Sigmoid colon (tissue), 7 donors: ENCODE data around the gene TAOK3. TPM values are rescaled to one million over a fixed set of nuclear protein-coding genes. Genes with fewer than 3 reads are reported as not detected.

Source experiments
- DNase-seq: peaks from one replicate; pipeline ENCODE4 v3.0.0-alpha.2; 2019
- H3K27ac ChIP-seq, 4 donors: fragments of 200-600 bp; sonication (generic); one replicate each; pipeline ENCODE4 v1.5.1; 2016 to 2019; ENCODE audit warnings: mild to moderate bottlenecking in 1 of 4
- H3K27me3 ChIP-seq, 3 donors: fragments of 200-600 bp; sonication (generic); one replicate each; pipeline ENCODE4 v1.5.1; 2019; ENCODE audit warnings: mild to moderate bottlenecking in 1 of 3
- H3K36me3 ChIP-seq, 4 donors: fragments of 200-600 bp; sonication (generic); one replicate each; pipeline ENCODE4 v1.5.1; 2016 to 2019
- H3K4me1 ChIP-seq, 4 donors: fragments of 200-600 bp; sonication (generic); one replicate each; pipeline ENCODE4 v1.5.1; 2017 to 2019
- H3K4me3 ChIP-seq, 4 donors: fragments of 200-600 bp; sonication (generic); one replicate each; pipeline ENCODE4 v1.5.1; 2017 to 2019; ENCODE audit warnings: mild to moderate bottlenecking in 2 of 4, moderate library complexity in 1 of 4
- H3K9me3 ChIP-seq, 4 donors: fragments of 200-600 bp in 3 of 4; sonication (generic) in 3 of 4; one replicate each; pipeline versions ENCODE4 v1.5.1 to v1.6.1; 2013 to 2019
- CTCF ChIP-seq, 4 experiments: fragments of 450-650 bp in 3 of 4; fragments of 200-600 bp in 1 of 4; IDR thresholded peaks; one replicate each; pipeline ENCODE4 v1.5.1; 2016 to 2019; ENCODE audit warnings: antibody characterized with exemption in 4 of 4, mild to moderate bottlenecking in 3 of 4, moderate library complexity in 2 of 4
- EP300 ChIP-seq, 4 donors: sonication (generic); formaldehyde crosslinking; IDR thresholded peaks; one replicate each; pipeline ENCODE4 v1.6.1; 2017; ENCODE audit warnings: antibody characterized with exemption in 4 of 4
- POLR2A ChIP-seq, 2 donors: fragments of 450-650 bp; IDR thresholded peaks; one replicate each; pipeline ENCODE4 v1.6.1; 2016; ENCODE audit warnings: antibody characterized with exemption in 2 of 2, mild to moderate bottlenecking in 2 of 2, moderate library complexity in 2 of 2
- POLR2AphosphoS5 ChIP-seq, 4 donors: sonication (generic); formaldehyde crosslinking; IDR thresholded peaks; one replicate each; pipeline ENCODE4 v1.6.1; 2017; ENCODE audit warnings: antibody characterized with exemption in 4 of 4
- WGBS, 2 donors: extraction: QIAGEN DNeasy Blood & Tissue Kit; methylation state at CpG; one replicate each; pipeline ENCODE4 v1.1.7; 2013; 5-methylcytosine and 5-hydroxymethylcytosine counted together
- intact Hi-C: fragments of 100-400 bp; cut with DNase I; formaldehyde crosslinking; loops from one replicate; pipeline ENCODE4 v1.15.1; 2023
- polyA plus RNA-seq, 3 donors: library from polyadenylated mRNA; stranded (reverse); fragments of 200-250 nt; gene quantifications; one replicate each; pipeline ENCODE4 v1.2.3, GENCODE V29; 2013
- total RNA-seq, 4 donors: library from RNA; depleted of rRNA; stranded (reverse); fragments of >200 nt; gene quantifications; one replicate each; pipeline ENCODE4 v1.1.0, GENCODE V29; 2016
- donor health status: healthy with polysubstance abuse.
- donor health status: Bipolar disorder and iron deficiency.
- donor health status: healthy.

TAOK3 gene
- total and polyA plus RNA-seq, 7 donors, result 18.9 to 66.2 (median 29.4) TPM

- H3K27ac ChIP-seq, result peak overlapping the region in 2 of 4 donors; percentile 28 to 39
- H3K4me1 ChIP-seq, result no peaks in the 10 kb centered on the region
- 63 to 80% methylated on average over 8 of the region's 8 CpGs for WGBS, 2 donors
- H3K9me3 ChIP-seq, result no peaks in the 10 kb centered on the region
- no peak for DNase-seq
- intact Hi-C loops, result no loop called here
- no peak for TF ChIP-seq EP300 (IDR thresholded peaks at IDR 0.05)
- TF ChIP-seq POLR2A (IDR thresholded peaks at IDR 0.05), result no peak
- no peak for TF ChIP-seq CTCF (IDR thresholded peaks at IDR 0.05)
- no peak for TF ChIP-seq POLR2AphosphoS5 (IDR thresholded peaks at IDR 0.05)
- no peaks in the 10 kb centered on the region for H3K36me3 ChIP-seq
- H3K27me3 ChIP-seq, result no peaks in the 10 kb centered on the region
- peak overlapping the region in 1 of 4 donors; percentile 23 for H3K4me3 ChIP-seq
Measured at GRCh38 chr12:118307069-118307954, 65.4 kb downstream of the TAOK3 start.

GRCh38 chr12:118304093-118304492 is 68.6 kb downstream of the TAOK3 start:
- TF ChIP-seq POLR2AphosphoS5 (IDR thresholded peaks at IDR 0.05) (no peak), POLR2A (IDR thresholded peaks at IDR 0.05) (no peak), CTCF (IDR thresholded peaks at IDR 0.05) (no peak), EP300 (IDR thresholded peaks at IDR 0.05) (no peak)
- Histone ChIP-seq H3K36me3 (no peaks in the 10 kb centered on the region), H3K4me3 (no peak overlapping the region), H3K27me3 (no peaks in the 10 kb centered on the region), H3K27ac (no peak overlapping the region), H3K9me3 (no peaks in the 10 kb centered on the region), H3K4me1 (no peaks in the 10 kb centered on the region)
- WGBS, 2 donors, result 45 to 62% methylated on average over 4 of the region's 4 CpGs
- intact Hi-C loops, result no loop called here
- no peak for DNase-seq

GRCh38 chr12:118302053-118302452 is 70.7 kb downstream of the TAOK3 start:
- Histone ChIP-seq H3K4me3 (no peak overlapping the region), H3K4me1 (no peaks in the 10 kb centered on the region), H3K9me3 (no peaks in the 10 kb centered on the region), H3K27me3 (no peaks in the 10 kb centered on the region), H3K27ac (no peak overlapping the region), H3K36me3 (no peaks in the 10 kb centered on the region)
- no peak for DNase-seq
- intact Hi-C loops, result no loop called here
- TF ChIP-seq POLR2AphosphoS5 (IDR thresholded peaks at IDR 0.05) (no peak), EP300 (IDR thresholded peaks at IDR 0.05) (no peak)

- Histone ChIP-seq H3K4me3 (no peak overlapping the region), H3K27me3 (no peaks in the 10 kb centered on the region), H3K9me3 (no peaks in the 10 kb centered on the region), H3K4me1 (no peaks in the 10 kb centered on the region), H3K27ac (no peak overlapping the region), H3K36me3 (no peaks in the 10 kb centered on the region)
- no peak for DNase-seq
- intact Hi-C loops, result no loop called here
- 51 to 64% methylated on average over 5 of the region's 5 CpGs for WGBS, 2 donors
- TF ChIP-seq EP300 (IDR thresholded peaks at IDR 0.05) (no peak), POLR2A (IDR thresholded peaks at IDR 0.05) (no peak), CTCF (IDR thresholded peaks at IDR 0.05) (no peak), POLR2AphosphoS5 (IDR thresholded peaks at IDR 0.05) (no peak)
Measured at GRCh38 chr12:118299791-118300460, 72.8 kb downstream of the TAOK3 start.

GRCh38 chr12:118297284-118297683 is 75.4 kb downstream of the TAOK3 start:
- Histone ChIP-seq H3K27me3 (no peaks in the 10 kb centered on the region), H3K36me3 (no peaks in the 10 kb centered on the region), H3K9me3 (no peaks in the 10 kb centered on the region), H3K27ac (no peak overlapping the region), H3K4me1 (no peaks in the 10 kb centered on the region), H3K4me3 (no peak overlapping the region)
- intact Hi-C loops, result no loop called here
- TF ChIP-seq POLR2AphosphoS5 (IDR thresholded peaks at IDR 0.05) (no peak), CTCF (IDR thresholded peaks at IDR 0.05) (no peak), POLR2A (IDR thresholded peaks at IDR 0.05) (no peak), EP300 (IDR thresholded peaks at IDR 0.05) (no peak)
- 90 to 91% methylated on average over 2 of the region's 2 CpGs for WGBS, 2 donors
- DNase-seq, result no peak
